Keratinocyte (primary cell): Measurements from ENCODE around the gene CREBL2.
"Not testable (repeated sequence)": the region's sequence is repeated elsewhere in the genome, so short reads cannot be mapped to it uniquely, and the experiment has no call there.

Experiments
- CTCF ChIP-seq, 3 experiments: IDR thresholded peaks in 1 of 3; conservative IDR thresholded peaks in 1 of 3; optimal IDR thresholded peaks in 1 of 3; 2 replicates in 2 of 3; 3 replicates in 1 of 3; pipeline versions ENCODE3 to v1.5.1; 2011; ENCODE audit warnings: low read length in 3 of 3, mild to moderate bottlenecking in 3 of 3, moderate library complexity in 2 of 3, control low read depth in 1 of 3, inconsistent platforms in 1 of 3; ENCODE audit not compliant: insufficient read depth in 2 of 3; ENCODE audit errors: extremely low read depth in 1 of 3
- EZH2 ChIP-seq: IDR thresholded peaks from one replicate; pipeline ENCODE4 v1.6.1; 2012; ENCODE audit warnings: inconsistent platforms, mild to moderate bottlenecking, low read length, moderate library complexity

- not testable (repeated sequence) for TF ChIP-seq CTCF (optimal IDR thresholded peaks at IDR 0.05 in 1 of 3, IDR thresholded peaks at IDR 0.05 in 1 of 3, conservative IDR thresholded peaks at IDR 0.05 in 1 of 3; ENCODE audit: extremely low read depth in 1 of 3, insufficient read depth in 2 of 3, low read length in 3 of 3); EZH2
Observed at GRCh38 chr12:12652704-12653103, 41.0 kb downstream of the CREBL2 start.
